Liver (tissue), 9 donors: ENCODE measurements around the gene CD47. TPM values are rescaled to one million over a fixed set of nuclear protein-coding genes. Genes with fewer than 3 reads are reported as not detected.
A peak's percentile ranks its signal among the peaks of the same experiment; 100 is the strongest.

Experiments used
- DNase-seq: peaks from one replicate; pipeline ENCODE4 v3.0.0-alpha.2; 2017; ENCODE audit warnings: low spot score
- H3K27ac ChIP-seq, 2 donors: one replicate each; pipeline ENCODE4 v1.7.0; 2013; ENCODE audit warnings: inconsistent platforms in 2 of 2, low read length in 2 of 2, control low read depth in 1 of 2, low read depth in 1 of 2, mild to moderate bottlenecking in 1 of 2
- H3K27me3 ChIP-seq, 4 donors: one replicate each; pipeline versions ENCODE4 v1.6.1 to v1.7.0; 2013; ENCODE audit warnings: low read length in 3 of 4, inconsistent platforms in 1 of 4, mild to moderate bottlenecking in 1 of 4, moderate library complexity in 1 of 4; ENCODE audit not compliant: control insufficient read depth in 4 of 4, insufficient read depth in 4 of 4
- H3K36me3 ChIP-seq, 4 donors: one replicate each; pipeline versions ENCODE4 v1.6.1 to v1.7.0; 2013; ENCODE audit warnings: low read length in 3 of 4, mild to moderate bottlenecking in 3 of 4, low read depth in 1 of 4, moderate library complexity in 1 of 4; ENCODE audit not compliant: control insufficient read depth in 4 of 4, insufficient read depth in 3 of 4
- H3K4me1 ChIP-seq, 4 donors: one replicate each; pipeline versions ENCODE4 v1.6.1 to v1.7.0; 2013; ENCODE audit warnings: low read length in 3 of 4, mild to moderate bottlenecking in 3 of 4, moderate library complexity in 1 of 4; ENCODE audit not compliant: control insufficient read depth in 4 of 4, insufficient read depth in 4 of 4
- H3K4me3 ChIP-seq, 3 donors: one replicate each; pipeline versions ENCODE4 v1.6.1 to v1.7.0; 2013; ENCODE audit warnings: low read length in 3 of 3, control low read depth in 1 of 3, low read depth in 1 of 3, mild to moderate bottlenecking in 1 of 3
- H3K9ac ChIP-seq, 2 donors: one replicate each; pipeline ENCODE4 v1.7.0; 2013; ENCODE audit warnings: low read length in 2 of 2, mild to moderate bottlenecking in 2 of 2, moderate library complexity in 2 of 2, control low read depth in 1 of 2, low read depth in 1 of 2
- H3K9me3 ChIP-seq, 4 donors: one replicate each; pipeline versions ENCODE4 v1.6.1 to v1.7.0; 2013; ENCODE audit warnings: low read length in 3 of 4; ENCODE audit not compliant: control insufficient read depth in 4 of 4
- CTCF ChIP-seq: fragments of 150-350 bp; IDR thresholded peaks from 2 replicates; pipeline ENCODE4 v1.5.1; 2017; ENCODE audit warnings: improper control_type of control experiment, low read depth, low read length; ENCODE audit not compliant: missing input control
- HNF4A ChIP-seq, 2 donors: conservative IDR thresholded peaks; 2 replicates each; pipeline ENCODE4 v1.6.1; 2016; ENCODE audit warnings: antibody characterized with exemption in 2 of 2, mild to moderate bottlenecking in 2 of 2
- HNF4G ChIP-seq: IDR thresholded peaks from 2 replicates; pipeline ENCODE4 v1.6.1; 2016; ENCODE audit warnings: antibody characterized with exemption
- NR2F2 ChIP-seq: IDR thresholded peaks from 2 replicates; pipeline ENCODE4 v1.6.1; 2016; ENCODE audit warnings: antibody characterized with exemption
- RAD21 ChIP-seq, 2 donors: IDR thresholded peaks; 2 replicates each; pipeline ENCODE4 v1.6.1; 2016; ENCODE audit warnings: antibody characterized with exemption in 2 of 2, mild to moderate bottlenecking in 2 of 2
- RXRA ChIP-seq, 2 donors: IDR thresholded peaks; 2 replicates each; pipeline ENCODE4 v1.6.1; 2017 to 2018; ENCODE audit warnings: antibody characterized with exemption in 2 of 2, mild to moderate bottlenecking in 1 of 2
- SP1 ChIP-seq: IDR thresholded peaks from 2 replicates; pipeline ENCODE4 v1.6.1; 2018; ENCODE audit warnings: antibody characterized with exemption, mild to moderate bottlenecking
- ZBTB33 ChIP-seq: IDR thresholded peaks from 2 replicates; pipeline ENCODE4 v1.6.1; 2016; ENCODE audit warnings: antibody characterized with exemption
- WGBS: extraction: QIAGEN DNeasy Blood & Tissue Kit; methylation state at CpG from one replicate; pipeline ENCODE4 v1.1.7; 2013; 5-methylcytosine and 5-hydroxymethylcytosine counted together
- polyA plus RNA-seq, 2 donors: library from polyadenylated mRNA; stranded (reverse) in 1 of 2; unstranded in 1 of 2; fragments of 200-250 nt in 1 of 2; fragments of >200 nt in 1 of 2; fragmentation: Nextera tagmentation in 1 of 2; extraction: Ambion mirVana in 1 of 2; gene quantifications; one replicate each; pipeline versions ENCODE4 v1.2.1 to v1.2.3, GENCODE V29; 2013 to 2015
- total RNA-seq, 2 donors: library from RNA; depleted of rRNA; stranded (reverse); fragments of >200 nt; gene quantifications; one replicate each; pipeline ENCODE4 v1.2.3, GENCODE V29; 2014
- TF ChIP-seq, protein P1 (sequence below): IDR thresholded peaks from 2 replicates; pipeline ENCODE4 v1.6.1; 2016; ENCODE audit warnings: antibody characterized with exemption
- TF ChIP-seq, protein P2 (sequence below): IDR thresholded peaks from 2 replicates; pipeline ENCODE4 v1.6.1; 2016; ENCODE audit warnings: antibody characterized with exemption, mild to moderate bottlenecking
- TF ChIP-seq, protein P3 (sequence below): IDR thresholded peaks from 2 replicates; pipeline ENCODE4 v1.6.1; 2016; ENCODE audit warnings: antibody characterized with exemption
- donor health status: healthy.
- donor health status: healthy.
- donor health status: healthy.
- donor health status: healthy.
- donor health status: healthy.

The CD47 gene
- total and polyA plus RNA-seq, 4 donors: 23.4 to 39.5 (median 33.9) TPM

DNA sequence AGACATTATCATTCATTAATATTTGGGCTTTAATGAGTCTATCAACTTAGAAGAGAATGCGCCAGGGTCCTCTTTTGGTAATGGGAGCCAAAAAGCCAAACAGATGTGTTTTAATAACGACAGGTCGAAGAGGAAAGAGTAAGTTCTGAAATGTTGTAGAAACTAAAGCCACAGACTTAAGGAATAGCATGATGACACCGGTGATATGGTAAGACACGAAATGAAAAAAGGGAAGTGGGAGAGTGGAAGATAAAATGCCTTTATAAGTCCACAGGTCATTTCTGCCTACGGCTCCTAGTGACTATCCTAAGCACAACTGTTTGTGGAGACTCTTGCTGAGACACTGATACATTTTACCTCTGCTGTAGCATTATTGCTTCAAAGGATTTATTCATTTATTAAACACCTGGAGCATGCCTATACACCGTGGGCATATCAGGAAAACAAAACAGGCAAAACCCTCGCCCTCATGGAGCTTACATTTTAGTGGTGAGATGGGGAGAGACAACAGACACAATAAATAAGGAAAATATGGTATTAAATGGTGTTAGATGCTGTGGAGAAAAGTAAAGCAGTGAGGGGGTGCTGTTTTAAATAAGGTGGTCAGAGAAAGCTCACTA, 11.7 kb upstream of the CD47 start:
- peak overlapping the region; percentile 78 to 86 for H3K27ac ChIP-seq
- H3K9ac ChIP-seq: no peak overlapping the region
- TF ChIP-seq NR2F2 (no peak), SP1 (no peak), CTCF (no peak), ZBTB33 (no peak), RAD21 (IDR thresholded peaks at IDR 0.05) (no peak), HNF4A (conservative IDR thresholded peaks at IDR 0.05) (no peak), RXRA (IDR thresholded peaks at IDR 0.05) (no peak)
- TF ChIP-seq, protein P1, sequence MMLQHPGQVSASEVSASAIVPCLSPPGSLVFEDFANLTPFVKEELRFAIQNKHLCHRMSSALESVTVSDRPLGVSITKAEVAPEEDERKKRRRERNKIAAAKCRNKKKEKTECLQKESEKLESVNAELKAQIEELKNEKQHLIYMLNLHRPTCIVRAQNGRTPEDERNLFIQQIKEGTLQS: no peak
- TF ChIP-seq, protein P2, sequence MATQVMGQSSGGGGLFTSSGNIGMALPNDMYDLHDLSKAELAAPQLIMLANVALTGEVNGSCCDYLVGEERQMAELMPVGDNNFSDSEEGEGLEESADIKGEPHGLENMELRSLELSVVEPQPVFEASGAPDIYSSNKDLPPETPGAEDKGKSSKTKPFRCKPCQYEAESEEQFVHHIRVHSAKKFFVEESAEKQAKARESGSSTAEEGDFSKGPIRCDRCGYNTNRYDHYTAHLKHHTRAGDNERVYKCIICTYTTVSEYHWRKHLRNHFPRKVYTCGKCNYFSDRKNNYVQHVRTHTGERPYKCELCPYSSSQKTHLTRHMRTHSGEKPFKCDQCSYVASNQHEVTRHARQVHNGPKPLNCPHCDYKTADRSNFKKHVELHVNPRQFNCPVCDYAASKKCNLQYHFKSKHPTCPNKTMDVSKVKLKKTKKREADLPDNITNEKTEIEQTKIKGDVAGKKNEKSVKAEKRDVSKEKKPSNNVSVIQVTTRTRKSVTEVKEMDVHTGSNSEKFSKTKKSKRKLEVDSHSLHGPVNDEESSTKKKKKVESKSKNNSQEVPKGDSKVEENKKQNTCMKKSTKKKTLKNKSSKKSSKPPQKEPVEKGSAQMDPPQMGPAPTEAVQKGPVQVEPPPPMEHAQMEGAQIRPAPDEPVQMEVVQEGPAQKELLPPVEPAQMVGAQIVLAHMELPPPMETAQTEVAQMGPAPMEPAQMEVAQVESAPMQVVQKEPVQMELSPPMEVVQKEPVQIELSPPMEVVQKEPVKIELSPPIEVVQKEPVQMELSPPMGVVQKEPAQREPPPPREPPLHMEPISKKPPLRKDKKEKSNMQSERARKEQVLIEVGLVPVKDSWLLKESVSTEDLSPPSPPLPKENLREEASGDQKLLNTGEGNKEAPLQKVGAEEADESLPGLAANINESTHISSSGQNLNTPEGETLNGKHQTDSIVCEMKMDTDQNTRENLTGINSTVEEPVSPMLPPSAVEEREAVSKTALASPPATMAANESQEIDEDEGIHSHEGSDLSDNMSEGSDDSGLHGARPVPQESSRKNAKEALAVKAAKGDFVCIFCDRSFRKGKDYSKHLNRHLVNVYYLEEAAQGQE: no peak
- TF ChIP-seq, protein P3, sequence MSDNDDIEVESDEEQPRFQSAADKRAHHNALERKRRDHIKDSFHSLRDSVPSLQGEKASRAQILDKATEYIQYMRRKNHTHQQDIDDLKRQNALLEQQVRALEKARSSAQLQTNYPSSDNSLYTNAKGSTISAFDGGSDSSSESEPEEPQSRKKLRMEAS: no peak
- H3K9me3 ChIP-seq: no peaks in the 10 kb centered on the region
- no peaks in the 10 kb centered on the region for H3K27me3 ChIP-seq
- 89% methylated on average over 8 of the region's 8 CpGs for WGBS
- H3K36me3 ChIP-seq: no peaks in the 10 kb centered on the region
- peaks cover 4 to 17% (median 15%) of the 10 kb centered on the region in 4 donors for H3K4me1 ChIP-seq
- H3K4me3 ChIP-seq: no peak overlapping the region
- DNase-seq: no peak

DNA sequence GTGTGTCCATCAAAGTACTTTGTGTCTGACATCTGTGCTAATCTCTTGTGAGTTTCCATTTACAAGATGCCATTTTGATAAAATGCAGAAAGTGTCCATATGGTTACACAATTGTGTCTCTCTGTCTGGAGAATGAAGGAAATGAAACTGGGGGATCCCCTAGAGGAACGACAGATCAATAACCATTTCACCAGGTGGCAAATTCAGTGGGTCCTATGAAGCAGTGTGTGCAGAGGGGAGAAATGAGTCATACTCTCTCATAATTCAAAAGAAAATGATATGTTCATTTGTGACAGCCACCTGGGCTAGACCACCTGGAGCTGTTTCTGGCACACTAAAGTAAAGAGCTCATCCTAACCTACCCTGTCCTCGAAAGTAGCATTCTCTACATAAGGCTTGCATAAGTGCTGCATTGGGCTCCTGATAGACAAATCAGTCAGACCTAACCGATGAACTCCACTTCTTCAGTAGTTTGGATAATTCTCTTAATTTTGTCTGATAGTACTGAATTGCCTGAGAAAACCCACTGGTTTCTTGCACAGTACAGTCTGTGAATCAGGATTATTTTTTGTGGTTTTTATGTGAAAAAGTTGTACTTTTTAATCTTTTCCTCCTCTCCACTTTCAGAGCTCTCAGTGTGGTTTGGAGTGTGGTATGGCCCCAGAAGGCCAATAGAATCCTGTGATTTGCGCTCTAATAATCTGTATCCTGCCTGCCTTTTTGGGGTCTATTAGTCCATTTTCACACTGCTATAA, 10.3 kb upstream of the CD47 start:
- Histone ChIP-seq H3K36me3 (no peaks in the 10 kb centered on the region), H3K9ac (no peak overlapping the region), H3K27ac (no peak overlapping the region), H3K4me3 (no peak overlapping the region), H3K9me3 (no peaks in the 10 kb centered on the region), H3K27me3 (no peaks in the 10 kb centered on the region), H3K4me1 (peaks cover 4 to 17% (median 15%) of the 10 kb centered on the region in 4 donors)
- TF ChIP-seq, protein P1: no peak
- TF ChIP-seq HNF4G: no peak
- WGBS: 87% methylated on average over 4 of the region's 4 CpGs
- no peak for DNase-seq
